IMR-90 (cell line): Measurements from ENCODE around the gene ERCC1. TPM values are rescaled to one million over a fixed set of nuclear protein-coding genes. Genes with fewer than 3 reads are reported as not detected.

Source experiments
- ATAC-seq: fragments of 200-7000 bp; cut with Tn5 transposase; 2 replicates; pipeline ENCODE4 v1.9.1; 2020; ENCODE audit warnings: low read depth, mild to moderate bottlenecking, moderate library complexity
- BruUV-seq: library from RNA; stranded (reverse); fragments of 400-500 nt; replicated peaks from 2 replicates; lab custom pipeline; 2021; lab: Mats Ljungman, UMichigan
- CTCF ChIA-PET: fragments of 300-600 bp; formaldehyde crosslinking; extraction: SDS; loops from one replicate; lab custom pipeline; 2021; ENCODE audit warnings: antibody characterized with exemption; lab: Yijun Ruan, JAX
- POLR2A ChIA-PET: fragments of 300-600 bp; sonication (Branson Sonifier 250); formaldehyde crosslinking; loops from one replicate; lab custom pipeline; 2022; ENCODE audit warnings: antibody characterized with exemption; ENCODE audit not compliant: unreplicated experiment; lab: Charles Lee
- DNase-seq: peaks from one replicate; pipeline ENCODE4 v3.0.0; 2013
- H2AFZ ChIP-seq: replicated peaks from 2 replicates; pipeline ENCODE3; 2013; ENCODE audit warnings: low read length, mild to moderate bottlenecking; ENCODE audit not compliant: poor library complexity
- H2AK5ac ChIP-seq: 2 replicates; pipeline ENCODE4 v1.6.1; 2013; ENCODE audit warnings: low read depth, low read length, inconsistent platforms
- H2AK9ac ChIP-seq: replicated peaks from 2 replicates; pipeline ENCODE3; 2013; ENCODE audit warnings: mild to moderate bottlenecking, low read depth, low read length, moderate library complexity; ENCODE audit not compliant: poor library complexity
- H2BK120ac ChIP-seq: 2 replicates; pipeline ENCODE4 v1.6.1; 2013; ENCODE audit warnings: low read depth, low read length, inconsistent platforms
- H2BK15ac ChIP-seq: 3 replicates; pipeline ENCODE4 v1.6.1; 2013; ENCODE audit warnings: low read depth, low read length, inconsistent platforms
- H2BK20ac ChIP-seq: 2 replicates; pipeline ENCODE4 v1.6.1; 2013; ENCODE audit warnings: low read depth, mild to moderate bottlenecking, inconsistent platforms, low read length, moderate library complexity
- H2BK5ac ChIP-seq: 2 replicates; pipeline ENCODE4 v1.6.1; 2013; ENCODE audit warnings: mild to moderate bottlenecking, low read depth, low read length, inconsistent platforms; ENCODE audit not compliant: poor library complexity, severe bottlenecking
- H3K14ac ChIP-seq: replicated peaks from 2 replicates; pipeline ENCODE4 v1.6.1; 2013; ENCODE audit warnings: low read depth, low read length, inconsistent platforms
- H3K18ac ChIP-seq: 2 replicates; pipeline ENCODE4 v1.6.1; 2013; ENCODE audit warnings: low read depth, low read length, control low read depth
- H3K23ac ChIP-seq: 2 replicates; pipeline ENCODE4 v1.6.1; 2013; ENCODE audit warnings: low read depth, low read length, inconsistent platforms
- H3K27ac ChIP-seq: 2 replicates; pipeline ENCODE4 v1.5.1; 2013; ENCODE audit warnings: mild to moderate bottlenecking, control low read depth, low read length; ENCODE audit not compliant: insufficient read depth
- H3K27me3 ChIP-seq: 2 replicates; pipeline ENCODE4 v1.6.1; 2013; ENCODE audit warnings: low read length; ENCODE audit not compliant: control insufficient read depth, insufficient read depth
- H3K36me3 ChIP-seq: 2 replicates; pipeline ENCODE4 v1.6.1; 2013; ENCODE audit warnings: low read length, mixed read lengths; ENCODE audit not compliant: control insufficient read depth, insufficient read depth
- H3K4ac ChIP-seq: 2 replicates; pipeline ENCODE4 v1.6.1; 2013; ENCODE audit warnings: low read depth, low read length, inconsistent platforms
- H3K4me1 ChIP-seq: 2 replicates; pipeline ENCODE4 v1.6.1; 2013; ENCODE audit warnings: low read length, mixed read lengths; ENCODE audit not compliant: control insufficient read depth, insufficient read depth
- H3K4me2 ChIP-seq: 2 replicates; pipeline ENCODE4 v1.6.1; 2013; ENCODE audit warnings: low read depth, mild to moderate bottlenecking, control low read depth, low read length, moderate library complexity
- H3K4me3 ChIP-seq: 2 replicates; pipeline ENCODE4 v1.5.1; 2013; ENCODE audit warnings: low read depth, mild to moderate bottlenecking, control low read depth, low read length, moderate library complexity; ENCODE audit not compliant: insufficient read depth
- H3K56ac ChIP-seq: 2 replicates; pipeline ENCODE4 v1.6.1; 2013; ENCODE audit warnings: low read length, inconsistent platforms; ENCODE audit not compliant: insufficient read depth; ENCODE audit errors: extremely low read depth
- H3K79me1 ChIP-seq, 2 experiments: 2 replicates each; pipeline ENCODE4 v1.6.1; 2013; ENCODE audit warnings: low read length in 2 of 2, inconsistent platforms in 1 of 2, low read depth in 1 of 2
- H3K9ac ChIP-seq: 2 replicates; pipeline ENCODE4 v1.6.1; 2013; ENCODE audit warnings: low read depth, low read length, control low read depth
- H3K9me1 ChIP-seq: 2 replicates; pipeline ENCODE4 v1.6.1; 2013; ENCODE audit warnings: low read length, inconsistent platforms; ENCODE audit not compliant: insufficient read depth
- H3K9me3 ChIP-seq: 2 replicates; pipeline ENCODE4 v1.6.1; 2013; ENCODE audit warnings: low read length; ENCODE audit not compliant: control insufficient read depth, insufficient read depth
- H4K20me1 ChIP-seq: 2 replicates; pipeline ENCODE4 v1.6.1; 2013; ENCODE audit warnings: low read length, inconsistent platforms; ENCODE audit not compliant: insufficient read depth
- H4K5ac ChIP-seq: 2 replicates; pipeline ENCODE4 v1.6.1; 2013; ENCODE audit warnings: mild to moderate bottlenecking, low read depth, low read length, control low read depth
- H4K8ac ChIP-seq, 2 experiments: 2 replicates each; pipeline ENCODE4 v1.6.1; 2013; ENCODE audit warnings: low read depth in 2 of 2, low read length in 2 of 2, control low read depth in 1 of 2, inconsistent platforms in 1 of 2
- H4K91ac ChIP-seq: 2 replicates; pipeline ENCODE4 v1.6.1; 2013; ENCODE audit warnings: low read depth, low read length, inconsistent platforms; ENCODE audit not compliant: insufficient read depth
- CEBPB ChIP-seq: IDR thresholded peaks from 2 replicates; pipeline ENCODE4 v1.6.1; 2012; ENCODE audit warnings: low read depth, low read length, improper control_type of control experiment
- CHD1 ChIP-seq: IDR thresholded peaks from 2 replicates; pipeline ENCODE4 v1.6.1; 2012; ENCODE audit warnings: low read depth, low read length, improper control_type of control experiment
- MAZ ChIP-seq: IDR thresholded peaks from 2 replicates; pipeline ENCODE4 v1.6.1; 2012; ENCODE audit warnings: low read depth, mild to moderate bottlenecking, low read length, improper control_type of control experiment, moderate library complexity, borderline replicate concordance
- MXI1 ChIP-seq: IDR thresholded peaks from 2 replicates; pipeline ENCODE4 v1.6.1; 2012; ENCODE audit warnings: low read depth, mild to moderate bottlenecking, low read length, moderate library complexity, borderline replicate concordance
- POLR2A ChIP-seq: IDR thresholded peaks from 2 replicates; pipeline ENCODE4 v1.6.1; 2012; ENCODE audit warnings: mild to moderate bottlenecking, low read depth, low read length
- RAD21 ChIP-seq: IDR thresholded peaks from 2 replicates; pipeline ENCODE4 v1.6.1; 2012; ENCODE audit warnings: low read length, improper control_type of control experiment
- RCOR1 ChIP-seq: IDR thresholded peaks from 2 replicates; pipeline ENCODE4 v1.6.1; 2012; ENCODE audit warnings: mild to moderate bottlenecking, low read length, improper control_type of control experiment; ENCODE audit not compliant: insufficient replicate concordance
- RFX5 ChIP-seq: IDR thresholded peaks from 2 replicates; pipeline ENCODE4 v1.8.0; 2012; ENCODE audit warnings: low read depth, mild to moderate bottlenecking, low read length, moderate library complexity
- SMC3 ChIP-seq: fragments of 150-350 bp; IDR thresholded peaks from 2 replicates; pipeline ENCODE4 v1.6.1; 2016; ENCODE audit warnings: low read depth, mild to moderate bottlenecking, antibody characterized with exemption, low read length, moderate library complexity
- WGBS, 2 experiments: methylation state at CpG; one replicate each; pipeline versions ENCODE4 v1.1.5 to v1.1.7; 2013; ENCODE audit warnings: missing lambda C conversion rate in 2 of 2; ENCODE audit not compliant: insufficient read length in 1 of 2; ENCODE audit errors: extremely low coverage in 2 of 2; 5-methylcytosine and 5-hydroxymethylcytosine counted together
- dilution Hi-C: fragments of 300-500 bp; cut with HindIII; formaldehyde crosslinking; loops from one replicate; pipeline ENCODE4 v1.14.3; 2018; ENCODE audit warnings: low sequenced_read_pairs; ENCODE audit not compliant: unreplicated experiment
- in situ Hi-C: fragments of 300-500 bp; cut with MboI; formaldehyde crosslinking; loops from 3 replicates; pipeline ENCODE4 v1.14.3; 2019; ENCODE audit warnings: low sequenced_read_pairs, inconsistent platforms, mixed read lengths
- intact Hi-C: fragments of 100-400 bp; cut with micrococcal nuclease; formaldehyde crosslinking; loops from 2 replicates; pipeline ENCODE4 v1.10.0; 2022
- polyA plus RNA-seq, 3 experiments: library from polyadenylated mRNA; depleted of rRNA; stranded (reverse); fragments of >200 nt; gene quantifications; 2 replicates each; pipeline ENCODE4 v1.2.3, GENCODE V29; 2012; ENCODE audit warnings: low replicate concordance in 1 of 3
- total RNA-seq: library from RNA; depleted of rRNA; stranded (reverse); fragments of >200 nt; gene quantifications from 2 replicates; pipeline ENCODE4 v1.2.3, GENCODE V29; 2012
- TF ChIP-seq, protein P1 (sequence below): fragments of 150-350 bp; IDR thresholded peaks from 2 replicates; pipeline ENCODE4 v1.6.1; 2017; ENCODE audit warnings: mild to moderate bottlenecking, antibody characterized with exemption, low read length, low read depth
- TF ChIP-seq, protein P2 (sequence below): conservative IDR thresholded peaks from 2 replicates; pipeline ENCODE4 v1.5.1; 2012; ENCODE audit warnings: mild to moderate bottlenecking, low read depth, low read length, improper control_type of control experiment
- TF ChIP-seq, protein P3 (sequence below): fragments of 150-350 bp; IDR thresholded peaks from 2 replicates; pipeline ENCODE4 v1.6.1; 2016; ENCODE audit warnings: low read depth, mild to moderate bottlenecking, low read length, moderate library complexity, borderline replicate concordance

The ERCC1 gene
- total and polyA plus RNA-seq, 2 of the 4 experiments (the other 2 are of a cell fraction): 84.2 to 132 TPM

DNA sequence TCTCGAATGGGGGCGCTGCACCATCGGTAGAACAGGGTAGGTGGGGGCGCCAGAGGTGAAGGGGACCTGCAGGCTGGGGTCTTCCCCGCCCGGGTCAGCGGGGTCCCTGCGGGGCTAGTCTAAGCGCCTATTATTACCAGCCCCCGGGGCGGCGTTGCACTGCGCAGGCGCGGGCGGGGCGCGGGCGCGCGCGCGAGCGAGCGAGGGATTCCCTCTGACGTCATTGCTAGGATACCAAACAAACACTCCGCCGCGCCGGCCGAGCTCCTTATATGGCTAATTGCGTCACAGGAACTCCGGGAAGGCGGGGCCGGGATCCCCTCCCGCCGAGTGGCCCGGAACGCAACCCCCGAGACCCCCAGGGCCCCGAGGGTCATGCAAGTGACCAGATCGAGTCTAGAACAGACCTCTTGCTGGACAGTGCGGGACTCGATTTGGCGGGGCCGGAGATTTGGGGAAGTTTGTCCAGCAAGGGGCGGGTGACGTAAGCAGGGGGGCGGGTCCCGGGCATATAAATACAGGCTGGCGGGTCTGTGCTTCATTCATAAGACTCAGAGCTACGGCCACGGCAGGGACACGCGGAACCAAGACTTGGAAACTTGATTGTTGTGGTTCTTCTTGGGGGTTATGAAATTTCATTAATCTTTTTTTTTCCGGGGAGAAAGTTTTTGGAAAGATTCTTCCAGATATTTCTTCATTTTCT, 43.9 kb upstream of the ERCC1 start, which contains the start of gene FOSB (continued):
- TF ChIP-seq RFX5: no peak
- no peak for TF ChIP-seq MAZ

DNA sequence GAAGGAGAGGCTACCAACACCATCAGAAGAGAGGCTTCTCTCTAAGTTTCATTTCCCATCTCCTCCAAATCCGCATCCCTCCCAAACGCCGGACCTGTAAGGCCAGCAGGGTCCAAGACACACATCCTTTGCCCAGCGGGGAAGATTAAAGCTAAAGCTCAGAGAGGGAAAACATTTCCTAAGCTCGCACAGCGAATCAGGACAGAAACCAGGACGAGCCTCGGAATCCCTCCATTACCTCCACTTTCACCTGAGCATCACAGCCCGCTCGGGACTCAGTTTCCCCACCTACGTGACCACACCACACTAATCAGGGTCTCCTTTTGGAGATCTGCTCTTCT, 43.4 kb upstream of the ERCC1 start:
- peak overlapping the region; percentile 62 for H3K4me3 ChIP-seq
- H3K9me1 ChIP-seq: peaks cover 3% of the 10 kb centered on the region; the same call in 1 of the 2 replicates
- no peak overlapping the region for H3K56ac ChIP-seq
- peak overlapping the region; percentile 49 for H3K9ac ChIP-seq
- H3K27ac ChIP-seq: no peak overlapping the region
- POLR2A ChIA-PET: interaction anchor here (1.5 kb wide), 1 partner anchor 11 kb away, joined by 4 read pairs; no protein-coding TSS in a partner anchor
- H3K14ac ChIP-seq: no peak overlapping the region; the same call in 1 of the 2 replicates
- H3K18ac ChIP-seq: no peak overlapping the region
- in situ Hi-C loops: no loop called here
- H3K36me3 ChIP-seq: no peaks in the 10 kb centered on the region
- no peak overlapping the region for H2BK15ac ChIP-seq
- H3K4me1 ChIP-seq: peaks cover 8% of the 10 kb centered on the region
- intact Hi-C loops: loop anchor here (1.0 kb wide), 1 partner anchor 27 kb away; no protein-coding TSS in a partner anchor
- H3K9me3 ChIP-seq: no peaks in the 10 kb centered on the region
- H2BK120ac ChIP-seq: no peak overlapping the region
- H3K4ac ChIP-seq: 0 out of 2 replicates have a peak overlapping the region, but pooled peaks have one; percentile 23
- TF ChIP-seq RFX5 (no peak), MXI1 (no peak), RAD21 (no peak), RCOR1 (no peak), CEBPB (no peak), CHD1 (no peak), SMC3 (no peak), POLR2A (no peak)
- TF ChIP-seq, protein P1, sequence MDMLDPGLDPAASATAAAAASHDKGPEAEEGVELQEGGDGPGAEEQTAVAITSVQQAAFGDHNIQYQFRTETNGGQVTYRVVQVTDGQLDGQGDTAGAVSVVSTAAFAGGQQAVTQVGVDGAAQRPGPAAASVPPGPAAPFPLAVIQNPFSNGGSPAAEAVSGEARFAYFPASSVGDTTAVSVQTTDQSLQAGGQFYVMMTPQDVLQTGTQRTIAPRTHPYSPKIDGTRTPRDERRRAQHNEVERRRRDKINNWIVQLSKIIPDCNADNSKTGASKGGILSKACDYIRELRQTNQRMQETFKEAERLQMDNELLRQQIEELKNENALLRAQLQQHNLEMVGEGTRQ: no peak
- TF ChIP-seq, protein P2, sequence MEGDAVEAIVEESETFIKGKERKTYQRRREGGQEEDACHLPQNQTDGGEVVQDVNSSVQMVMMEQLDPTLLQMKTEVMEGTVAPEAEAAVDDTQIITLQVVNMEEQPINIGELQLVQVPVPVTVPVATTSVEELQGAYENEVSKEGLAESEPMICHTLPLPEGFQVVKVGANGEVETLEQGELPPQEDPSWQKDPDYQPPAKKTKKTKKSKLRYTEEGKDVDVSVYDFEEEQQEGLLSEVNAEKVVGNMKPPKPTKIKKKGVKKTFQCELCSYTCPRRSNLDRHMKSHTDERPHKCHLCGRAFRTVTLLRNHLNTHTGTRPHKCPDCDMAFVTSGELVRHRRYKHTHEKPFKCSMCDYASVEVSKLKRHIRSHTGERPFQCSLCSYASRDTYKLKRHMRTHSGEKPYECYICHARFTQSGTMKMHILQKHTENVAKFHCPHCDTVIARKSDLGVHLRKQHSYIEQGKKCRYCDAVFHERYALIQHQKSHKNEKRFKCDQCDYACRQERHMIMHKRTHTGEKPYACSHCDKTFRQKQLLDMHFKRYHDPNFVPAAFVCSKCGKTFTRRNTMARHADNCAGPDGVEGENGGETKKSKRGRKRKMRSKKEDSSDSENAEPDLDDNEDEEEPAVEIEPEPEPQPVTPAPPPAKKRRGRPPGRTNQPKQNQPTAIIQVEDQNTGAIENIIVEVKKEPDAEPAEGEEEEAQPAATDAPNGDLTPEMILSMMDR: no peak
- TF ChIP-seq, protein P3, sequence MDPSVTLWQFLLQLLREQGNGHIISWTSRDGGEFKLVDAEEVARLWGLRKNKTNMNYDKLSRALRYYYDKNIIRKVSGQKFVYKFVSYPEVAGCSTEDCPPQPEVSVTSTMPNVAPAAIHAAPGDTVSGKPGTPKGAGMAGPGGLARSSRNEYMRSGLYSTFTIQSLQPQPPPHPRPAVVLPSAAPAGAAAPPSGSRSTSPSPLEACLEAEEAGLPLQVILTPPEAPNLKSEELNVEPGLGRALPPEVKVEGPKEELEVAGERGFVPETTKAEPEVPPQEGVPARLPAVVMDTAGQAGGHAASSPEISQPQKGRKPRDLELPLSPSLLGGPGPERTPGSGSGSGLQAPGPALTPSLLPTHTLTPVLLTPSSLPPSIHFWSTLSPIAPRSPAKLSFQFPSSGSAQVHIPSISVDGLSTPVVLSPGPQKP: no peak
- no peak overlapping the region for H4K5ac ChIP-seq
- no peak overlapping the region for H2BK20ac ChIP-seq
- DNase-seq (no peak), ATAC-seq (no peak)
- H3K27me3 ChIP-seq: no peaks in the 10 kb centered on the region
- no peak overlapping the region for H4K91ac ChIP-seq
- peak overlapping the region; percentile 98 for H2AFZ ChIP-seq
- no TSS peak for BruUV-seq
- peak overlapping the region; percentile 37 to 55; a peak in 2 of 4 replicates for H4K8ac ChIP-seq
- dilution Hi-C loops: no loop called here
- H3K4me2 ChIP-seq: peak overlapping the region; percentile 88
- peaks cover 15% of the 10 kb centered on the region; the same call in 1 of the 2 replicates for H4K20me1 ChIP-seq
- no CpG with 5 or more reads among the region's 11 CpGs for WGBS, 2 experiments
- peak overlapping the region; percentile 73 for H2AK9ac ChIP-seq
- CTCF ChIA-PET: interaction anchor here (0.7 to 2.6 kb wide), 3 partner anchors 18 to 131 kb away, joined by 3 to 12 read pairs (median 6); no protein-coding TSS in a partner anchor
- H2BK5ac ChIP-seq: no peak overlapping the region
- peak overlapping the region; percentile 73; the same call in 1 of the 2 replicates for H2AK5ac ChIP-seq
- peaks cover 0 to 16% of the 10 kb centered on the region in 2 experiments; a peak in 2 of 4 replicates for H3K79me1 ChIP-seq
- peak overlapping the region; percentile 41 for H3K23ac ChIP-seq
